WTC11 (cell line): Measurements from ENCODE around the gene VGF. TPM values are rescaled to one million over a fixed set of nuclear protein-coding genes. Genes with fewer than 3 reads are reported as not detected.

ENCODE experiments used
- ATAC-seq: fragments of 200-7000 bp; cut with Tn5 transposase; 2 replicates; pipeline ENCODE4 v1.10.0; 2021; ENCODE audit warnings: mild to moderate bottlenecking, moderate library complexity
- CTCF ChIA-PET: fragments of 300-600 bp; sonication (Branson Sonifier 250); formaldehyde crosslinking; loops from one replicate; lab custom pipeline; 2021; ENCODE audit warnings: antibody characterized with exemption; lab: Charles Lee
- POLR2A ChIA-PET: fragments of 350-600 bp; sonication (Branson Sonifier 250); formaldehyde crosslinking; loops from one replicate; lab custom pipeline; 2021; ENCODE audit warnings: antibody characterized with exemption; lab: Charles Lee
- DNase-seq: peaks from one replicate; pipeline ENCODE4 v3.0.0; 2021; ENCODE audit warnings: low spot score
- H3K27ac Mint-ChIP-seq: 2 replicates; pipeline ENCODE4 v1.8.0; 2021; ENCODE audit warnings: mixed read lengths
- H3K27me3 Mint-ChIP-seq: 2 replicates; pipeline ENCODE4 v1.8.0; 2021; ENCODE audit warnings: low read depth, mild to moderate bottlenecking, moderate library complexity, mixed read lengths
- H3K36me3 Mint-ChIP-seq: 2 replicates; pipeline ENCODE4 v1.8.0; 2021; ENCODE audit warnings: mixed read lengths
- H3K4me1 Mint-ChIP-seq: 2 replicates; pipeline ENCODE4 v1.8.0; 2022; ENCODE audit warnings: mixed read lengths
- H3K4me3 Mint-ChIP-seq: 2 replicates; pipeline ENCODE4 v1.8.0; 2021; ENCODE audit warnings: mild to moderate bottlenecking, moderate library complexity, mixed read lengths
- H3K9me3 Mint-ChIP-seq: 2 replicates; pipeline ENCODE4 v1.8.0; 2021; ENCODE audit warnings: mixed read lengths
- CBFB ChIP-seq: sonication (generic); formaldehyde crosslinking; IDR thresholded peaks from 2 replicates; pipeline ENCODE4 v1.8.1; 2022; ENCODE audit warnings: mild to moderate bottlenecking, low read depth, missing genetic modification reagents
- ESRRA ChIP-seq: sonication (generic); formaldehyde crosslinking; IDR thresholded peaks from 2 replicates; pipeline ENCODE4 v1.8.1; 2022; ENCODE audit warnings: mild to moderate bottlenecking, missing genetic modification reagents, borderline replicate concordance
- FOXP4 ChIP-seq: sonication (generic); formaldehyde crosslinking; IDR thresholded peaks from 2 replicates; pipeline ENCODE4 v1.8.0; 2022; ENCODE audit warnings: mild to moderate bottlenecking, missing genetic modification reagents
- IRF1 ChIP-seq: sonication (generic); formaldehyde crosslinking; IDR thresholded peaks from 2 replicates; pipeline ENCODE4 v1.8.0; 2023; ENCODE audit warnings: missing genetic modification reagents
- MAX ChIP-seq: sonication (generic); formaldehyde crosslinking; IDR thresholded peaks from 2 replicates; pipeline ENCODE4 v1.8.0; 2022; ENCODE audit warnings: mild to moderate bottlenecking, missing genetic modification reagents
- NFE2L1 ChIP-seq: sonication (generic); formaldehyde crosslinking; IDR thresholded peaks from 2 replicates; pipeline ENCODE4 v1.8.1; 2023; ENCODE audit warnings: missing genetic modification reagents
- NFYB ChIP-seq: sonication (generic); formaldehyde crosslinking; conservative IDR thresholded peaks from 2 replicates; pipeline ENCODE4 v1.8.0; 2022; ENCODE audit warnings: low read depth, missing genetic modification reagents
- PRDM15 ChIP-seq: sonication (generic); formaldehyde crosslinking; IDR thresholded peaks from 2 replicates; pipeline ENCODE4 v1.8.0; 2022; ENCODE audit warnings: missing genetic modification reagents
- PREB ChIP-seq: sonication (generic); formaldehyde crosslinking; IDR thresholded peaks from 2 replicates; pipeline ENCODE4 v1.8.1; 2022; ENCODE audit warnings: mild to moderate bottlenecking, missing genetic modification reagents, moderate library complexity, borderline replicate concordance
- STAT6 ChIP-seq: sonication (generic); formaldehyde crosslinking; conservative IDR thresholded peaks from 2 replicates; pipeline ENCODE4 v1.8.1; 2023; ENCODE audit warnings: mild to moderate bottlenecking, low read depth, missing genetic modification reagents, moderate library complexity
- ZNF121 ChIP-seq: sonication (generic); formaldehyde crosslinking; IDR thresholded peaks from 2 replicates; pipeline ENCODE4 v1.8.0; 2023; ENCODE audit warnings: missing genetic modification reagents
- ZNF138 ChIP-seq: sonication (generic); formaldehyde crosslinking; conservative IDR thresholded peaks from 2 replicates; pipeline ENCODE4 v1.8.1; 2022; ENCODE audit warnings: mild to moderate bottlenecking, moderate library complexity, missing genetic modification reagents
- ZNF317 ChIP-seq: sonication (generic); formaldehyde crosslinking; IDR thresholded peaks from 2 replicates; pipeline ENCODE4 v1.8.1; 2023; ENCODE audit warnings: low read depth, mild to moderate bottlenecking, moderate library complexity, missing genetic modification reagents, borderline replicate concordance
- ZNF425 ChIP-seq: fragments of 250-450 bp; sonication (Bioruptor Pico); conservative IDR thresholded peaks from 2 replicates; pipeline ENCODE4 v1.9.0; 2021; ENCODE audit warnings: mild to moderate bottlenecking
- total RNA-seq: library from RNA; stranded (reverse); gene quantifications from 3 replicates; pipeline ENCODE4 v1.2.3, GENCODE V29; 2021

VGF gene
- total RNA-seq, 1 experiment from 2014 or later: 5.2 TPM

GRCh38 chr7:101177644-101178043, 12.3 kb upstream of the VGF start (continued):
- TF ChIP-seq FOXP4 (CRISPR knock-in tag) (no peak), ZNF425 (CRISPR knock-in tag) (no peak), NFE2L1 (CRISPR knock-in tag) (no peak), ZNF317 (CRISPR knock-in tag) (no peak)
- TF ChIP-seq, all 79 proteins: peak for 0

- H3K4me1 Mint-ChIP-seq: peaks cover 32% of the 10 kb centered on the region
- no peak overlapping the region for H3K4me3 Mint-ChIP-seq
- DNase-seq (no peak), ATAC-seq (no peak)
- no peak overlapping the region for H3K27ac Mint-ChIP-seq
- TF ChIP-seq IRF1 (CRISPR knock-in tag): no peak
- TF ChIP-seq NFYB (CRISPR knock-in tag): no peak
- TF ChIP-seq, all 79 proteins: peak for 0
- CTCF ChIA-PET: interaction anchor here (2.7 to 6.9 kb wide), 4 partner anchors 16 to 41 kb away, joined by 20 to 86 read pairs (median 51); partner anchors contain the start of genes PLOD3 and ZNHIT1
- no peaks in the 10 kb centered on the region for H3K36me3 Mint-ChIP-seq
- H3K27me3 Mint-ChIP-seq: peaks cover 100% of the 10 kb centered on the region
- H3K9me3 Mint-ChIP-seq: no peaks in the 10 kb centered on the region
- POLR2A ChIA-PET: interaction anchor here (0.8 kb wide), 1 partner anchor 22 kb away, joined by 3 read pairs; the partner anchor contains the start of gene AP1S1
Observed at GRCh38 chr7:101175664-101176063, 10.3 kb upstream of the VGF start.

- TF ChIP-seq STAT6 (no peak), CBFB (0 out of 2 replicates have a peak, but pooled peaks have one; percentile 65)
- Mint-ChIP-seq H3K4me1 (peaks cover 37% of the 10 kb centered on the region), H3K27me3 (peaks cover 100% of the 10 kb centered on the region), H3K9me3 (no peaks in the 10 kb centered on the region), H3K27ac (no peak overlapping the region), H3K4me3 (peak overlapping the region; percentile 74), H3K36me3 (no peaks in the 10 kb centered on the region)
- DNase-seq (peak; percentile 41), ATAC-seq (no peak; the same call in 1 of the 2 replicates)
- POLR2A ChIA-PET: interaction anchor here (0.6 to 2.2 kb wide), 7 partner anchors 8 to 490 kb away, joined by 3 to 14 read pairs (median 4); partner anchors contain the start of genes MOGAT3, PLOD3, VGF and ZNHIT1
- CTCF ChIA-PET: interaction anchor here (0.6 to 6.9 kb wide), 22 partner anchors 9 to 338 kb away, joined by 3 to 86 read pairs (median 8); partner anchors contain the start of genes PLOD3, TRIM56, VGF and ZNHIT1
Observed at GRCh38 chr7:101174322-101174854, 9.0 kb upstream of the VGF start.

GRCh38 chr7:101173752-101174244, 8.4 kb upstream of the VGF start:
- ChIA-PET CTCF (interaction anchor here (0.7 to 6.9 kb wide), 21 partner anchors 8 to 337 kb away, joined by 3 to 86 read pairs (median 9); partner anchors contain the start of genes PLOD3, TRIM56, VGF and ZNHIT1), POLR2A (interaction anchor here (0.6 to 2.2 kb wide), 8 partner anchors 9 to 490 kb away, joined by 3 to 14 read pairs (median 4); partner anchors contain the start of genes MOGAT3, PLOD3, VGF and ZNHIT1)
- Mint-ChIP-seq H3K4me3 (peak overlapping the region; percentile 74), H3K9me3 (no peaks in the 10 kb centered on the region), H3K36me3 (no peaks in the 10 kb centered on the region), H3K27me3 (peaks cover 100% of the 10 kb centered on the region), H3K4me1 (peaks cover 43% of the 10 kb centered on the region), H3K27ac (no peak overlapping the region)
- DNase-seq: peak; percentile 91
- peak; percentile 71 for ATAC-seq
- no peak for TF ChIP-seq PREB (CRISPR knock-in tag)
- TF ChIP-seq ZNF138 (CRISPR knock-in tag): no peak
- no peak for TF ChIP-seq MAX (CRISPR knock-in tag)
- peak; percentile 82; the same call in 1 of the 2 replicates for TF ChIP-seq ZNF121 (CRISPR knock-in tag)
- no peak for TF ChIP-seq ESRRA (CRISPR knock-in tag)
- TF ChIP-seq PRDM15 (CRISPR knock-in tag): peak; percentile 95
